Nephron progenitor cell (in vitro differentiated cells): ENCODE results near the gene CLTA.

ENCODE experiments used
- DNase-seq: peaks from one replicate; pipeline ENCODE4 v3.0.0; 2021
- H3K27ac Mint-ChIP-seq: 2 replicates; pipeline ENCODE4 v1.8.0; 2021; ENCODE audit warnings: mild to moderate bottlenecking, moderate library complexity, mixed read lengths
- H3K27me3 Mint-ChIP-seq: 2 replicates; pipeline ENCODE4 v1.8.0; 2021; ENCODE audit warnings: mild to moderate bottlenecking, low read depth, mixed read lengths; ENCODE audit not compliant: poor library complexity
- H3K36me3 Mint-ChIP-seq: 2 replicates; pipeline ENCODE4 v1.8.0; 2021; ENCODE audit warnings: low read depth, mixed read lengths
- H3K4me1 Mint-ChIP-seq: 2 replicates; pipeline ENCODE4 v1.8.0; 2021; ENCODE audit warnings: mixed read lengths
- H3K4me3 Mint-ChIP-seq: 2 replicates; pipeline ENCODE4 v1.8.0; 2021; ENCODE audit warnings: mild to moderate bottlenecking, moderate library complexity, mixed read lengths
- H3K9me3 Mint-ChIP-seq: 2 replicates; pipeline ENCODE4 v1.8.0; 2021; ENCODE audit warnings: mild to moderate bottlenecking, moderate library complexity, mixed read lengths
- CTCF ChIP-seq: fragments of 200-600 bp; sonication (generic); IDR thresholded peaks from 2 replicates; pipeline ENCODE4 v1.5.0; 2021; ENCODE audit warnings: antibody characterized with exemption

Gene CLTA

GRCh38 chr9:36249189-36249588 is 58.5 kb downstream of the CLTA start:
- peaks cover 35% of the 10 kb centered on the region for H3K36me3 Mint-ChIP-seq
- no peak for DNase-seq
- H3K4me3 Mint-ChIP-seq, result no peak overlapping the region
- H3K27ac Mint-ChIP-seq, result no peak overlapping the region
- no peak for TF ChIP-seq CTCF
- H3K27me3 Mint-ChIP-seq, result no peaks in the 10 kb centered on the region
- H3K9me3 Mint-ChIP-seq, result no peaks in the 10 kb centered on the region
- H3K4me1 Mint-ChIP-seq, result peaks cover 6% of the 10 kb centered on the region

GRCh38 chr9:36250079-36250478 is 59.4 kb downstream of the CLTA start:
- Mint-ChIP-seq H3K36me3 (peaks cover 33% of the 10 kb centered on the region), H3K4me3 (no peak overlapping the region), H3K27me3 (no peaks in the 10 kb centered on the region), H3K9me3 (no peaks in the 10 kb centered on the region), H3K4me1 (peaks cover 6% of the 10 kb centered on the region), H3K27ac (peak overlapping the region; percentile 17)
- no peak for TF ChIP-seq CTCF
- DNase-seq, result no peak

- H3K27ac Mint-ChIP-seq, result no peak overlapping the region
- H3K27me3 Mint-ChIP-seq, result no peaks in the 10 kb centered on the region
- no peaks in the 10 kb centered on the region for H3K9me3 Mint-ChIP-seq
- H3K36me3 Mint-ChIP-seq, result peaks cover 30% of the 10 kb centered on the region
- peaks cover 6% of the 10 kb centered on the region for H3K4me1 Mint-ChIP-seq
- no peak overlapping the region for H3K4me3 Mint-ChIP-seq
- no peak for TF ChIP-seq CTCF
- DNase-seq, result no peak
Observed at GRCh38 chr9:36251428-36251827, 60.7 kb downstream of the CLTA start.

GRCh38 chr9:36258208-36258995 is 67.7 kb downstream of the CLTA start, which contains the start of gene GNE:
GNE (minus strand) TSS chr9:36258448; CDS start chr9:36249355, 9,093 bp downstream.
- peak within 1 kb of the TSS; percentile 86 for H3K27ac Mint-ChIP-seq
- H3K36me3 Mint-ChIP-seq, result peaks cover 22% of the 10 kb centered on the region
- H3K4me3 Mint-ChIP-seq, result peak within 1 kb of the TSS; percentile 91
- H3K27me3 Mint-ChIP-seq, result peaks cover 6% of the 10 kb centered on the region
- TF ChIP-seq CTCF, result no peak
- peak; percentile 99 for DNase-seq
- no peaks in the 10 kb centered on the region for H3K4me1 Mint-ChIP-seq
- peaks cover 4% of the 10 kb centered on the region for H3K9me3 Mint-ChIP-seq

GRCh38 chr9:36258996-36259533 is 68.3 kb downstream of the CLTA start:
- Mint-ChIP-seq H3K9me3 (peaks cover 4% of the 10 kb centered on the region), H3K4me1 (no peaks in the 10 kb centered on the region), H3K4me3 (peak overlapping the region; percentile 91), H3K36me3 (peaks cover 22% of the 10 kb centered on the region), H3K27ac (peak overlapping the region; percentile 86), H3K27me3 (peaks cover 6% of the 10 kb centered on the region)
- no peak for DNase-seq
- no peak for TF ChIP-seq CTCF
